Activated CD4-positive, CD25-positive, alpha-beta regulatory T cell treated with anti-CD3 and anti-CD28 coated beads, Interleukin-2, amount 50 U/mL, for 24 hours (primary cell): Measurements from ENCODE around the gene MACF1.
"Not testable (repeated sequence)": the region's sequence is repeated elsewhere in the genome, so short reads cannot be mapped to it uniquely, and the experiment has no call there.

Source experiments
- ATAC-seq, 2 donors: fragments of 150-1000 bp; cut with Tn5 transposase; one replicate each; pipeline ENCODE4 v1.10.0; 2021; ENCODE audit warnings: mild to moderate bottlenecking in 1 of 2, moderate library complexity in 1 of 2

Gene MACF1

DNA sequence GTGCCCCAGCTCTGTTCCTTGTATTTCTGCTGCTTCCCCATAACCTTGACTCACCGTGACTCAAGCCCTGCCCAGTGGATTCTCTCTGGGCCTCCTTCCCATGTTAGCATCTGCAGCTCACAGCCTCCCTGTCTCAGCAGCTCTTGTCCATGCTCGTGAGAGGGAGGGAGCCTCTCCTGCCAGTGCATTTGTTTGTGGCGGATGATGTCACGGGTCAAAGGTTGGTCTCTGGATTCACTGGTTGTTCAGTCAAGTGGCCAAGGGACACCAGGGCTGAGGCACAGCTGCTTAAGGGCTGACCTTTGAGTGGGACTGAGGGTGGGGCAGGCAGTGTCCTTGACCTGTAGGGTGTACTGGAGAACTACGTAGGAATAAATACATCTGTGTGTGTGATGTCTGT lies 314.9 kb downstream of the MACF1 start:
- ATAC-seq = not testable (repeated sequence)

DNA sequence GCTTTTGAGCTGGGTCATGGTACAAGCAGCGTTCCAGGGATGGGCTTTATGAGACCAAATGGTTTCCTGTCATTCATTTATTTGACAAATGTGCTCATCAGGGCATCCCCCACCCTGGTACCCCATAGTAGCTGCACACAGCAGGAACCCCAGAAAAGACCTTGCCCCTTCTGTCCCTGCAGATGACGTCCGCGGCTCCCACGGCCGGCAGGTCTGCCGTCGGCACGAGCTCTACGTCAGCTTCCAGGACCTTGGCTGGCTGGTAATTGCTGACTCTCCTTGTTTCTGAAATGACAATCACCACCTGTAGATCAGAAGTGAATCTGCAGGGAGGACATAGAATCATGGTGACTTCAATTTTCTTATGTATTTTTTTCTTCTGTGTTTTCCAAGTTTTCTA lies 317.7 kb downstream of the MACF1 start:
- ATAC-seq = not testable (repeated sequence)

DNA sequence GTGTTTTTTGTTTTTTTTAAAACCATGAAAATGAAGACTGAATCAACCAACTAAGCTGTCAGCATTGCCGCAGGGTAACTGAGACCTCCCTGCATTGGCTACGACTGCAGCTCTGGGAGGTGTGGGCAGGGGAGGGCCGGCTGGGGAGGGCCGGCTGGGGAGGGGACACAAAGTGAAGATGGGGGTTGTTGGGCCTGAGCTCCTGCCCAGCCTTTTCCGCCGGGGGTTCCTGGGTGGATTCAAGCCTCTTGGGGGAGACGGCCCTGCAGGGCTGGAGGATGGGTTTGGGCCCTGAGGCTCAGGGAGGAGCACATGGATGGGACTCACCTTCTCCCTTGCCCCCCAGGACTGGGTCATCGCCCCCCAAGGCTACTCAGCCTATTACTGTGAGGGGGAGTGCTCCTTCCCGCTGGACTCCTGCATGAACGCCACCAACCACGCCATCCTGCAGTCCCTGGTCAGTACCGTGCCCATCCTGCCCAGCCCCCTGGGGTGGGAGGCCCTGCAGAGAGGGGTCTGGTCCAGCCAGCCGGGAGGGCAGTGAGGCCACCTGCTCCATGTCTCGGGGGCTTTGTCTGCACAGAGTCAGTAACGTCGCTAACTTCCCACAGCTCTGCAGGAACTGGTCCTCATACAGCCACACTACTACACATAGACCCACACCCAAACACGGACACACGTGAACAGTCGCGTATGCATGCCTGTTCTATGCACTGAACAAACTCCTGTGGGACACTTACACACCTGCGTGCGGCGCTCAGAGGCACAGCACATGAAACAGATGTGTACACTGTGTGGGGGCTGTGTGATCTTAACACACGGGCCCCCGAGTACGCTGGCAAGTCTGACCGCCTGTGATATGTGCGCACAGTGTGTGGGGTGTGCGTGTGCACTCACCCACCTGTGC lies 318.4 kb downstream of the MACF1 start:
- ATAC-seq = no peak

DNA sequence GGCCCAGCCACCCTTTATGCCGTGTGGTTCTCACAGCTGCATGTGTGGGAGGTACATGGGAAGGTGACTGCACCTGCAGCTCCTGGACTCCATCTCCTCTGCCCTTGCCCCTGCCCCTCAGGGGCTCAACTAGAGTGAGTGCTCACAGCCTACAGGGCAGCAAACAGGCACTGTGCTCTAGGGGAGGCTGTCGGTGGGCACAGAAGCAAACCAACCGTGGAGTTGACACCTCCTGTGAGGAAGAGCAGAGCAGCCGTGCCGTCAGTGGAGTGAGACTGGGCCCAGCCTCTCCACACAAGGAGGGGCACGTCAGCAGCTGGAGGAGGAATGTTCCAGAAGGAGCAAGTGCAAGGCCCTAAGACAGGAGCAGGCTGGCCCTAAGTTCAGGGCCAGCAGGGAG lies 319.7 kb downstream of the MACF1 start:
- ATAC-seq = no peak

DNA sequence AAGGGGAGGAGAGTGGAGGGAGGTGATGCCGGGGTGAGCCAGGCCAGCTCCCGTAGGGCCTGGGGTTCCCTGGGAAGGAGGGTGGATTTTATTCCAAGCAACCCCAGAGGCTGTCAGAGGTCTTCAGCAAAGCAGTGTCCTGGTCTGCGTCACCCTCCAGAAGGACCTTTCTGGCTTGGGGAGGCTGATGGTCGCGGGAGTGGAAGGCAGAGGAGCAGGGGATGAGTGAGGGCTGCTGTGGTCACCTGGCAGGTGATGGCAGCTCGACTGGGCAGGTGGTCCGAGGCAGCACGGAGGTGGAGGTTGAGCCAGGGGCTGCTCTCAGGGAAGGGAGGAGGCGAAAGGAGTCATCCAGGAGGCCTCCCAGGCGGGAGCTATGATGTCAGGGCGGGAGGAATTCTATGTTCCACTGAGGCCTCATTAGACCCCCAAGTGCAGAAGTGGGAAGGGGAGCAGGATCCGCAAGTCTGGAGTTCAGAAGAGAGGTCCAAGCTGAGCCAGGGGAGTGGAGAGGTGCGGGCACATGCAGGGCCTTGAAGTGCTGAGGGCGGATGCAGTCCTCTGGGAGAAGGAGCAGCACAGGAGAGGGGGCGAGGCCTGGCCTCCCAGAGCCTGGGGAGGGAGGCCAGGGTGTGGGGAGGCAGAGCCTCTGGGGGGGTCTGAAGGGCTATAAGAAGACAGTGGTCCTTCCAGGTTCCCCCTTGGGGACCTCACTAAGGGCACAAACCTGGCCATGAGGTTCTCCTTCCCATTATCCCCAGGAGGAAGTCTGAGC lies 320.3 kb downstream of the MACF1 start:
- ATAC-seq = no peak

DNA sequence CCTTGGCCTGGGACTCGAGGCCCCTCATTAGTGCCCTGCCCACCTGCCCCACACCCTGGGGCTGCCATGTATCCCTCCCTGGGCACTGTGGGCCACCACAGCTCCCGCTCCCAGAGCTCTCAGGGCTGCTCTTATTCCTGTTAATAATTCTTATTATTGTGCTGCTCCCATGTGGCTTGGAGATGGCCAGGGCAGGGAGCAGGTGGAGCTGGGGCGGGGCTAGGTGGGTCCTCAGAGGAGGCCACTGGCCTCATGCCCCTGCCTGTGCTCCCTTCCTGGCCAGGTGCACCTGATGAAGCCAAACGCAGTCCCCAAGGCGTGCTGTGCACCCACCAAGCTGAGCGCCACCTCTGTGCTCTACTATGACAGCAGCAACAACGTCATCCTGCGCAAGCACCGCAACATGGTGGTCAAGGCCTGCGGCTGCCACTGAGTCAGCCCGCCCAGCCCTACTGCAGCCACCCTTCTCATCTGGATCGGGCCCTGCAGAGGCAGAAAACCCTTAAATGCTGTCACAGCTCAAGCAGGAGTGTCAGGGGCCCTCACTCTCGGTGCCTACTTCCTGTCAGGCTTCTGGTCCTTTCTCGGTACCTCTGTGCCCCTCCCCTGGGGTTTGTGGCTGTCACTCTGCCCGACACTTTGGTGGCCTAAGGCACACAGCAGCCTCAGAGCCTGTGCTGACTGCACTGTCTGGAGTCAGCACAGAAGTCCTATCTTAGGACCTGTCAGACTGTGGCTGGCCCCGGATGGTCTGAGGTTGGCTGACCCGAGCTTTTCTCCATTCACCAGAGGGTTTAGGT lies 321.1 kb downstream of the MACF1 start:
- peak; percentile 72 to 73 for ATAC-seq

DNA sequence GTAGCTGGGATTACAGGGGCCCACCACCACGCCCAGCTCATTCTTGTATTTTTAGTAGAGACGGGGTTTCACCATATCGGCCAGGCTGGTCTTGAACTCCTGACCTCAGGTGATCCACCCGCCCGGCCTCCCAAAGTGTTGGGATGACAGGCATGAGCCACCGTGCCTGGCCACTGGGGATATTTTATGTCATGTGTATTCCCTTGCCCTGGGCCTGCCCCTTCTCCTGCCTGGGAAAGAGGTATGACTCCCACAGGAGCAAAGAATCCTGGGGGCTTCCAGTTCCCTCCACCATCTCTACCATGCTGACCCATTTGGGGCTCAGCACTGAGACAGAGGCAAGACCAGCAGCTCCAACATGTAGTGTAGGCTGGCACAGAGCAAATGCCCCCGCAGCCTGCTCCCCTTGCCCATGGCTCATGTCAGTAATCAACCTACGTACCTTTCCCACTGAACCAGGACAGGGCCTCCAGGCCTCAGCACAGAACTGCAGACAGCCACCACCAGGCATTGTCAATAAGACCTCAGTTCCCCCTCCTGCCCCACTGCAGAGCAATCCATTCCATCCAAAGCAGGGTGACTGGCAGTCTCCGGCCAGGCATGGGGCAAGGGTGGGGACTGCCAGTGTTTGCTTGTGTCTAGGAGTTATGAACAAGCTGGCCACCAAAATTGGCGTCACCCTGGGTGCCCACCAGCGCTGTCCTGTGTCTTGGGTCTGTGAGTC lies 322.1 kb downstream of the MACF1 start:
- no peak for ATAC-seq

DNA sequence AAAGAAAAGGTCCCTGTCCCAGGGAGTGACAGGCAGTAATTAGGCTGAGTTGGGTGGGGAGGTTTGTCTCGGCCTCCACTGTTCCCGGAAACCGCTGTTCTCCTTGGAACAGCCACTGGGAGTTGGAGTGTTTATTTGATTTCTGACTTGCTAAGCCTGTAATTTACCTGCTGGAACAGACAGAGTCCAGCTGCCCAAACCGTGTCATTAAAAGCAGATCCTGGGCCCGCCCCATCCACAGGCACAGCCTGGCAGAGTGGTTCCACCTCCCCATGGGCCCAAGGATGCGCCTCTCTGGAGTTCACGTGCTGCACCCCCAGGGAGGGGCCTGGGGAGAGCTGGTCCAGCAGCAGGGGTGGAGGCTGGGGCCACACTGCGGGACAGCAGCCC lies 322.7 kb downstream of the MACF1 start:
- not testable (repeated sequence) for ATAC-seq

DNA sequence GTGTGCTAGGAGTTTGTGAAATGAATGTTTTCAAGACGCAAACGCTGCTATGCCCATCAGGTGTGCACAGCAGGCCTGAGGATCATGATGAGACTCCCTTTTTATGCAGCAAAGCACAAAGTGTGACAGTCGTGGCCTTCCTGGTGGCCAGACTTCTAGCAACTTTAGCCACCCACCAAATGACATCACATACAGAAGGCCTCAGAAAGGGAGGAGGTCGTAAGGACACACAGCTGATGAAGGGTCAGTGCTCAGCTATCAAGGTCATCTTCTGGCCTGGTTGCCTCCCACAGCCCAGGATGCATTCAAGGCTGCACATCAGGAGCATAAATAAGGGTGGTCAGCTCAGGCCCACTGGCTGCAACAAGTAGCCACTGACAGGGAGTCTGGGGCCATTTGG lies 323.6 kb downstream of the MACF1 start:
- ATAC-seq = no peak

DNA sequence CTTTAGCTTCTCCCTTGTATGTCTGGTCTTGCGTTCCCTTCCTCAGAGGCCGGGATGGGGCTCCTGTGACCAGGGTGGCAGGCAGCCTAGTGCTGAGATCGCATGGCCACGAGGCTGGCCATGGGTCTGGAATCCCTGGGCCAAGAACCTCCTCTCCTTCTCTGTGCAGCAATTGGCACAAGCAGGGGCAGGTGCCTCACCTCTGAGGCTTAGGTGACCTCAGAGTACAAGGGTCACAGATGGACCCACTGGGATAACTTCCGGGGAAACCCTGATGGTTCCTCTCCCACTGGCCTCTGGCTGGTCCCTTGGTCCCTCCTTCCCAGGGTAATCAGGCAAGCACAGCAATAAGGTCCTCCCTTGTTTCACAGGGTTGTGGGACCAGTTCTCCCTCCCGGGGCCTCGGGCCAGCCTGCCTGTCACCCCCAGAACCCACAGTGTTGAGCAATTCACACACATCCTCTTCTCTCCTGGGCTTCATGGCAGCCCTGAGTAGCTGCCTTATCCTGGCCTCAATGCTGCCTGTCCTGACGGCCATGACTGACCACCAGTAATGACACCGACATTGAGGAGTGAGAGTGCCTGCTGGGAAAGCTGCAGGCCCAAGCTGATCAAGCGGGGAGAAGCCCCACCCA lies 325.5 kb downstream of the MACF1 start:
- ATAC-seq = no peak

DNA sequence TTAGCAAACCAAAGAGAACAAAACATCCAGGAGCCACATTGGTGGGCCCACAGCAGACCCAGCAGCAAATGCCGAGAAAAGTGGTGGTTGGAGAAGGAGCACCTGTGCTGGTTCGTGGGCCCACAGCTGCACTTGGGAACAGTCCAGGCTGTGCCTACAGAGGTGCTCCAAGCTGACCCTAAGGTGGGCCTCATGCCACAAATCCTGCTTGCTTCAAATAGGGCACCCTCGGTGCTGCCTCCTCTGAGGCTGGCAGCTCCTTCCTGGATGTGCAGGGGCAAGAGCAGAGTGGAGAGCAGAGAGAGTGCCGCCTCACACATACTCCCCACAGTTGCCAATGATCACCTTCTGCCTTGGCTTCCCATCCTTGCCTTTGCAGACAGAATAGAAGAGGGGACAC lies 327.0 kb downstream of the MACF1 start:
- no peak for ATAC-seq

DNA sequence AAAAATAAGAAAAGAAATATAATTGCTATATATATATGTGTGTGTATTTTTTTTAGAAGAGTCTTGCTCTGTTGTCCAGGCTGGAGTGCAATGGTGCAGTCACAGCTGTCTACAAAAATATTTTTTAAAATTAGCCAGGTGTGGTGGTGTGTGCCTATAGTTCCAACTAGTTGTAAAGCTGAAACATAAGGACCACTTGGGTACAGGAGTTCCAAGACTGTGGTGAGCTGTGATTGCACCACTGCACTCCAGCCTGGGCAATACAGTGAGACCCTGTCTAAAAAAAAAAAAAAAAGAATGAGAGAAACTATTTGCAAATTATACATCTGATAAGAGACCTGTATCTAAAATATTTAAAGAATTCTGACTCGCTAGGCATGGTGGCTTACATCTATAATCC lies 328.9 kb downstream of the MACF1 start:
- no peak for ATAC-seq
